WTC11 (cell line): ENCODE data around the gene ABAT. TPM values are rescaled to one million over a fixed set of nuclear protein-coding genes. Genes with fewer than 3 reads are reported as not detected.

Source experiments
- ATAC-seq: fragments of 200-7000 bp; cut with Tn5 transposase; 2 replicates; pipeline ENCODE4 v1.10.0; 2021; ENCODE audit warnings: mild to moderate bottlenecking, moderate library complexity
- CTCF ChIA-PET: fragments of 300-600 bp; sonication (Branson Sonifier 250); formaldehyde crosslinking; loops from one replicate; lab custom pipeline; 2021; ENCODE audit warnings: antibody characterized with exemption; lab: Charles Lee
- POLR2A ChIA-PET: fragments of 350-600 bp; sonication (Branson Sonifier 250); formaldehyde crosslinking; loops from one replicate; lab custom pipeline; 2021; ENCODE audit warnings: antibody characterized with exemption; lab: Charles Lee
- DNase-seq: peaks from one replicate; pipeline ENCODE4 v3.0.0; 2021; ENCODE audit warnings: low spot score
- H3K27ac Mint-ChIP-seq: 2 replicates; pipeline ENCODE4 v1.8.0; 2021; ENCODE audit warnings: mixed read lengths
- H3K27me3 Mint-ChIP-seq: 2 replicates; pipeline ENCODE4 v1.8.0; 2021; ENCODE audit warnings: low read depth, mild to moderate bottlenecking, moderate library complexity, mixed read lengths
- H3K36me3 Mint-ChIP-seq: 2 replicates; pipeline ENCODE4 v1.8.0; 2021; ENCODE audit warnings: mixed read lengths
- H3K4me1 Mint-ChIP-seq: 2 replicates; pipeline ENCODE4 v1.8.0; 2022; ENCODE audit warnings: mixed read lengths
- H3K4me3 Mint-ChIP-seq: 2 replicates; pipeline ENCODE4 v1.8.0; 2021; ENCODE audit warnings: mild to moderate bottlenecking, moderate library complexity, mixed read lengths
- H3K9me3 Mint-ChIP-seq: 2 replicates; pipeline ENCODE4 v1.8.0; 2021; ENCODE audit warnings: mixed read lengths
- ARID4B ChIP-seq: sonication (generic); formaldehyde crosslinking; IDR thresholded peaks from 2 replicates; pipeline ENCODE4 v1.8.0; 2023; ENCODE audit warnings: missing genetic modification reagents, mild to moderate bottlenecking, borderline replicate concordance
- ATF1 ChIP-seq: sonication (generic); formaldehyde crosslinking; IDR thresholded peaks from 2 replicates; pipeline ENCODE4 v1.8.1; 2023; ENCODE audit warnings: mild to moderate bottlenecking, moderate library complexity, missing genetic modification reagents
- ATF3 ChIP-seq: sonication (generic); formaldehyde crosslinking; conservative IDR thresholded peaks from 2 replicates; pipeline ENCODE4 v1.8.1; 2022; ENCODE audit warnings: mild to moderate bottlenecking, missing genetic modification reagents
- CBFB ChIP-seq: sonication (generic); formaldehyde crosslinking; IDR thresholded peaks from 2 replicates; pipeline ENCODE4 v1.8.1; 2022; ENCODE audit warnings: mild to moderate bottlenecking, low read depth, missing genetic modification reagents
- CREM ChIP-seq: sonication (generic); formaldehyde crosslinking; IDR thresholded peaks from 2 replicates; pipeline ENCODE4 v1.8.1; 2022; ENCODE audit warnings: mild to moderate bottlenecking, missing genetic modification reagents, moderate library complexity
- CTCF ChIP-seq: fragments of 200-600 bp; IDR thresholded peaks from 2 replicates; pipeline ENCODE4 v1.8.0; 2022; ENCODE audit warnings: antibody characterized with exemption
- E2F1 ChIP-seq: sonication (generic); formaldehyde crosslinking; IDR thresholded peaks from 2 replicates; pipeline ENCODE4 v1.8.0; 2022; ENCODE audit warnings: mild to moderate bottlenecking, missing genetic modification reagents
- ESRRA ChIP-seq: sonication (generic); formaldehyde crosslinking; IDR thresholded peaks from 2 replicates; pipeline ENCODE4 v1.8.1; 2022; ENCODE audit warnings: mild to moderate bottlenecking, missing genetic modification reagents, borderline replicate concordance
- ETV6 ChIP-seq: sonication (generic); formaldehyde crosslinking; IDR thresholded peaks from 2 replicates; pipeline ENCODE4 v1.8.1; 2022; ENCODE audit warnings: mild to moderate bottlenecking, missing genetic modification reagents
- GABPB1 ChIP-seq: sonication (generic); formaldehyde crosslinking; IDR thresholded peaks from 2 replicates; pipeline ENCODE4 v1.8.1; 2023; ENCODE audit warnings: mild to moderate bottlenecking, missing genetic modification reagents
- HMGA2 ChIP-seq: fragments of 250-450 bp; sonication (Bioruptor Pico); IDR thresholded peaks from 2 replicates; pipeline ENCODE4 v1.4.0; 2021; ENCODE audit warnings: mild to moderate bottlenecking, moderate library complexity
- JUN ChIP-seq: sonication (generic); formaldehyde crosslinking; IDR thresholded peaks from 2 replicates; pipeline ENCODE4 v1.8.0; 2023; ENCODE audit warnings: mild to moderate bottlenecking, missing genetic modification reagents
- NR3C1 ChIP-seq: sonication (generic); formaldehyde crosslinking; conservative IDR thresholded peaks from 2 replicates; pipeline ENCODE4 v1.8.1; 2023; ENCODE audit warnings: low read depth, mild to moderate bottlenecking, missing genetic modification reagents
- PREB ChIP-seq: sonication (generic); formaldehyde crosslinking; IDR thresholded peaks from 2 replicates; pipeline ENCODE4 v1.8.1; 2022; ENCODE audit warnings: mild to moderate bottlenecking, missing genetic modification reagents, moderate library complexity, borderline replicate concordance
- PRRX2 ChIP-seq: fragments of 250-450 bp; sonication (Bioruptor Pico); IDR thresholded peaks from 2 replicates; pipeline ENCODE4 v1.8.0; 2021; ENCODE audit warnings: mild to moderate bottlenecking
- SMAD4 ChIP-seq: sonication (generic); formaldehyde crosslinking; IDR thresholded peaks from 2 replicates; pipeline ENCODE4 v1.8.0; 2022; ENCODE audit warnings: mild to moderate bottlenecking, missing genetic modification reagents
- SOX15 ChIP-seq: fragments of 250-450 bp; sonication (Bioruptor Pico); IDR thresholded peaks from 2 replicates; pipeline ENCODE4 v1.9.0; 2021; ENCODE audit warnings: mild to moderate bottlenecking
- TCF7 ChIP-seq: sonication (generic); formaldehyde crosslinking; IDR thresholded peaks from 2 replicates; pipeline ENCODE4 v1.8.0; 2022; ENCODE audit warnings: mild to moderate bottlenecking, low read depth, missing genetic modification reagents, moderate library complexity
- TEAD1 ChIP-seq: sonication (generic); formaldehyde crosslinking; IDR thresholded peaks from 2 replicates; pipeline ENCODE4 v1.8.0; 2022; ENCODE audit warnings: mild to moderate bottlenecking, missing genetic modification reagents
- ZNF232 ChIP-seq: sonication (generic); formaldehyde crosslinking; IDR thresholded peaks from 2 replicates; pipeline ENCODE4 v1.8.0; 2022; ENCODE audit warnings: mild to moderate bottlenecking, missing genetic modification reagents
- ZNF425 ChIP-seq: fragments of 250-450 bp; sonication (Bioruptor Pico); conservative IDR thresholded peaks from 2 replicates; pipeline ENCODE4 v1.9.0; 2021; ENCODE audit warnings: mild to moderate bottlenecking
- ZSCAN18 ChIP-seq: fragments of 250-450 bp; sonication (Bioruptor Pico); IDR thresholded peaks from 2 replicates; pipeline ENCODE4 v2.1.2; 2022; ENCODE audit warnings: mild to moderate bottlenecking, moderate library complexity
- total RNA-seq: library from RNA; stranded (reverse); gene quantifications from 3 replicates; pipeline ENCODE4 v1.2.3, GENCODE V29; 2021

Gene ABAT
- total RNA-seq, 1 experiment from 2014 or later: 6.6 TPM

GRCh38 chr16:8716592-8716991, 42.2 kb downstream of the ABAT start:
- CTCF ChIA-PET: no interaction called here
- Mint-ChIP-seq H3K27me3 (no peaks in the 10 kb centered on the region; the same call in 1 of the 2 replicates), H3K27ac (no peak overlapping the region), H3K4me3 (no peak overlapping the region), H3K4me1 (peaks cover 12% of the 10 kb centered on the region), H3K36me3 (no peaks in the 10 kb centered on the region), H3K9me3 (no peaks in the 10 kb centered on the region)
- POLR2A ChIA-PET: no interaction called here
- ATAC-seq (no peak), DNase-seq (no peak)
- TF ChIP-seq ATF3: no peak
- TF ChIP-seq ATF1 (CRISPR knock-in tag): no peak
- no peak for TF ChIP-seq E2F1 (CRISPR knock-in tag)
- TF ChIP-seq PREB (CRISPR knock-in tag): no peak
- TF ChIP-seq SMAD4 (CRISPR knock-in tag): no peak
- TF ChIP-seq ZNF232: no peak
- no peak for TF ChIP-seq ESRRA (CRISPR knock-in tag)
- no peak for TF ChIP-seq ETV6
- no peak for TF ChIP-seq PRRX2
- TF ChIP-seq SOX15 (CRISPR knock-in tag): no peak
- no peak for TF ChIP-seq ZNF425
- TF ChIP-seq ZSCAN18: no peak
- TF ChIP-seq GABPB1 (CRISPR knock-in tag): no peak
- TF ChIP-seq CTCF: no peak
- no peak for TF ChIP-seq CREM
- TF ChIP-seq NR3C1 (CRISPR knock-in tag): no peak
- TF ChIP-seq JUN (CRISPR knock-in tag): no peak
- no peak for TF ChIP-seq TCF7 (CRISPR knock-in tag)
- no peak for TF ChIP-seq CBFB

- Mint-ChIP-seq H3K4me1 (peaks cover 10% of the 10 kb centered on the region), H3K36me3 (no peaks in the 10 kb centered on the region), H3K4me3 (no peak overlapping the region), H3K27ac (no peak overlapping the region), H3K27me3 (no peaks in the 10 kb centered on the region; the same call in 1 of the 2 replicates), H3K9me3 (no peaks in the 10 kb centered on the region)
- DNase-seq (no peak), ATAC-seq (no peak)
- no peak for TF ChIP-seq HMGA2 (CRISPR knock-in tag)
- no peak for TF ChIP-seq TEAD1 (CRISPR knock-in tag)
- TF ChIP-seq ARID4B (CRISPR knock-in tag): no peak
- POLR2A ChIA-PET: no interaction called here
- CTCF ChIA-PET: no interaction called here
These were observed 43.1 kb downstream of the ABAT start for GRCh38 chr16:8717469-8717868.
